ENCODE data around the gene TMC3.
"Not testable (repeated sequence)": the region's sequence is repeated elsewhere in the genome, so short reads cannot be mapped to it uniquely, and the experiment has no call there.

The TMC3 gene

GRCh38 chr15:81346611-81347010 is 27.4 kb downstream of the TMC3 start:
- no peak for DNase-seq (ENCODE audit: low spot score)

- no peak for DNase-seq (ENCODE audit: low spot score)
Measured at GRCh38 chr15:81343371-81343770, 30.6 kb downstream of the TMC3 start.

- peak; percentile 1 for DNase-seq (ENCODE audit: low spot score)
Measured at GRCh38 chr15:81341351-81341750, 32.7 kb downstream of the TMC3 start.

- peak; percentile 36 for DNase-seq (ENCODE audit: low spot score)
Measured at GRCh38 chr15:81339851-81340250, 34.2 kb downstream of the TMC3 start.

- peak; percentile 5 for DNase-seq (ENCODE audit: low spot score)
Measured at GRCh38 chr15:81339321-81339720, 34.7 kb downstream of the TMC3 start.

- peak; percentile 14 for DNase-seq (ENCODE audit: low spot score)
Measured at GRCh38 chr15:81338170-81339007, 35.6 kb downstream of the TMC3 start.

- peak; percentile 27 for DNase-seq (ENCODE audit: low spot score)
Measured at GRCh38 chr15:81337713-81338157, 36.3 kb downstream of the TMC3 start.

GRCh38 chr15:81337241-81337640 is 36.8 kb downstream of the TMC3 start:
- peak; percentile 25 for DNase-seq (ENCODE audit: low spot score)

GRCh38 chr15:81336568-81336967 is 37.4 kb downstream of the TMC3 start:
- peak; percentile 6 for DNase-seq (ENCODE audit: low spot score)

GRCh38 chr15:81335631-81336030 is 38.4 kb downstream of the TMC3 start:
- DNase-seq (ENCODE audit: low spot score), result no peak

GRCh38 chr15:81334768-81335435 is 39.1 kb downstream of the TMC3 start:
- no peak for DNase-seq (ENCODE audit: low spot score)

- DNase-seq (ENCODE audit: low spot score), result no peak
Measured at GRCh38 chr15:81333363-81333762, 40.6 kb downstream of the TMC3 start.

GRCh38 chr15:81332326-81332725 is 41.7 kb downstream of the TMC3 start:
- no peak for DNase-seq (ENCODE audit: low spot score)

GRCh38 chr15:81331600-81331999 is 42.4 kb downstream of the TMC3 start:
- no peak for DNase-seq (ENCODE audit: low spot score)

GRCh38 chr15:81331141-81331540 is 42.9 kb downstream of the TMC3 start:
- not testable (repeated sequence) for DNase-seq (ENCODE audit: low spot score)

- no peak for DNase-seq (ENCODE audit: low spot score)
Measured at GRCh38 chr15:81330366-81331090, 43.5 kb downstream of the TMC3 start.

GRCh38 chr15:81329446-81329845 is 44.6 kb downstream of the TMC3 start:
- no peak for DNase-seq (ENCODE audit: low spot score)

GRCh38 chr15:81327516-81327915 is 46.5 kb downstream of the TMC3 start:
- DNase-seq (ENCODE audit: low spot score), result no peak

GRCh38 chr15:81326466-81327212 is 47.4 kb downstream of the TMC3 start:
- DNase-seq (ENCODE audit: low spot score), result no peak

- peak; percentile 98 for DNase-seq (ENCODE audit: low spot score)
Measured at GRCh38 chr15:81323944-81324881, 49.8 kb downstream of the TMC3 start, which contains the start of gene STARD5. Gene STARD5, minus strand, starts transcription at chr15:81324141. Its CDS starts 42 bp downstream, at chr15:81324099.

- no peak for DNase-seq (ENCODE audit: low spot score)
Measured at GRCh38 chr15:81323559-81323943, 50.5 kb downstream of the TMC3 start.
